ENCODE results near the gene CMPK2.

CMPK2 gene

GRCh38 chr2:6846540-6846939 is 19.2 kb downstream of the CMPK2 start:
- Mint-ChIP-seq H3K9me3 (peaks cover 53% of the 10 kb centered on the region), H3K27me3 (no peaks in the 10 kb centered on the region), H3K27ac (no peak overlapping the region), H3K4me3 (no peak overlapping the region), H3K36me3 (peaks cover 80% of the 10 kb centered on the region), H3K4me1 (peaks cover 13% of the 10 kb centered on the region)
- CTCF ChIA-PET = interaction anchor here (2.1 kb wide), 1 partner anchor 11 kb away, joined by 5 read pairs; no protein-coding TSS in a partner anchor
- DNase-seq = no peak

- peaks cover 57% of the 10 kb centered on the region for H3K9me3 Mint-ChIP-seq
- peaks cover 77% of the 10 kb centered on the region for H3K36me3 Mint-ChIP-seq
- CTCF ChIA-PET = interaction anchor here (1.0 to 2.1 kb wide), 3 partner anchors 11 to 21 kb away, joined by 3 to 5 read pairs (median 3); no protein-coding TSS in a partner anchor
- H3K27ac Mint-ChIP-seq = no peak overlapping the region
- peaks cover 13% of the 10 kb centered on the region for H3K4me1 Mint-ChIP-seq
- H3K27me3 Mint-ChIP-seq = no peaks in the 10 kb centered on the region
- H3K4me3 Mint-ChIP-seq = no peak overlapping the region
- no peak for DNase-seq
Measured at GRCh38 chr2:6845903-6846302, 19.8 kb downstream of the CMPK2 start.

- CTCF ChIA-PET = interaction anchor here (1.0 to 2.1 kb wide), 3 partner anchors 10 to 21 kb away, joined by 3 to 5 read pairs (median 3); no protein-coding TSS in a partner anchor
- Mint-ChIP-seq H3K36me3 (peaks cover 71% of the 10 kb centered on the region), H3K27ac (no peak overlapping the region), H3K27me3 (no peaks in the 10 kb centered on the region), H3K9me3 (peaks cover 57% of the 10 kb centered on the region), H3K4me3 (no peak overlapping the region), H3K4me1 (peaks cover 13% of the 10 kb centered on the region)
- DNase-seq = peak; percentile 23
Measured at GRCh38 chr2:6845312-6845711, 20.4 kb downstream of the CMPK2 start.

GRCh38 chr2:6841537-6842287 is 24.0 kb downstream of the CMPK2 start:
- Mint-ChIP-seq H3K36me3 (peaks cover 54% of the 10 kb centered on the region), H3K9me3 (peaks cover 47% of the 10 kb centered on the region), H3K4me3 (no peak overlapping the region), H3K4me1 (no peaks in the 10 kb centered on the region), H3K27me3 (no peaks in the 10 kb centered on the region), H3K27ac (no peak overlapping the region)
- DNase-seq = no peak
- CTCF ChIA-PET = interaction anchor here (0.7 kb wide), 1 partner anchor 75 kb away, joined by 3 read pairs; the partner anchor contains the start of gene RNF144A

DNA sequence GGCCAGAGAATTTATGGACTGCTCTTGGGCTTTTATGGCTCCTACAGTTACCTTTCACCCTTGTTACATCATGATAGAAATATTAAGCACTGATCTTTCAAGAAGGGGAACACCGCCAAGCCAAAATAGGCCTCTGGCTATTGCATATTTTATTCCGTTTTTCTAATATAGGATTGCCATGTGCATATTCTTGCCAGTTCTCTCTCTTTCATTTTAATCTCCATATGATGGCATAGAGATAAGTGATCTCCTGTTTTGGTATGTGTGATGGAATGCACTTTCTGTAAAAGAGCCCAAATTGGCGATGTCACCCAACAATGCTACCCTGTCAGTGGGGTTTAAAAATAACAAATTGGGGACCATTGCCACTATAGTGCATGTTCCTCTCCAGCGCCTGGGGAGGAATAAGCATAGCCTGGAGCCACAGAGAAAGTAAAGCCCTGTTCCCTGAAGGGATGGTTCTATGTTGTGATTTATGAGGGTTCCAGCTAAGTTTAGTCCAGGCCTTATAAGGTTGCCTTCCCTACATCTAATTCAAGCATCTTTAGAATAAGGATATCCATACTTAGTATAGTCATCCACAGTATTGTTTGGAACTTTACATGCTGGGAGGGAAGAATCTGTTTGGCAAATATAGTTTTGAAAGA is 26.9 kb downstream of the CMPK2 start:
- Mint-ChIP-seq H3K27ac (no peak overlapping the region), H3K4me1 (peaks cover 6% of the 10 kb centered on the region), H3K36me3 (peaks cover 37% of the 10 kb centered on the region), H3K27me3 (no peaks in the 10 kb centered on the region), H3K4me3 (no peak overlapping the region), H3K9me3 (peaks cover 28% of the 10 kb centered on the region)
- DNase-seq = no peak
- CTCF ChIA-PET = no interaction called here

DNA sequence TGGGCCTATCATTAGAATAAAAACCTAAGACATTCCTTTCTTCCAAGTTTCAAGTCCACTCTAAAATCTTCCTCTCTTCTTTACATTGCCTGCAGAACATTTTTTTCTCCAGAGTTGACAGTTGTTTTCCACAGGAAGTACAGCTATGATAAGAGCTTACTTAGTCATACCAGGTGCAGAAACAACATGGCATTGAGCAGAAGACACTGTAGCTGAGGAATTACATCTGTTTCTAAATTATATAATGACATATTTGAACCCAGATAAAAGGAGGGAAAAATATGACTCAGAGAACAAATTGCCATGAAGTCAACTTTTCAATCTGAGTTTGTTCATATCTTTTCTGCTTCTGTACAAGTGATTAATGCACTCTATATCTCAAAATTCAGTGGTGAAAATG is 30.2 kb downstream of the CMPK2 start:
- H3K4me3 Mint-ChIP-seq = no peak overlapping the region
- H3K27ac Mint-ChIP-seq = no peak overlapping the region
- H3K27me3 Mint-ChIP-seq = peaks cover 10% of the 10 kb centered on the region
- CTCF ChIA-PET = interaction anchor here (0.6 to 1.4 kb wide), 5 partner anchors 10 to 44 kb away, joined by 3 to 5 read pairs (median 3); no protein-coding TSS in a partner anchor
- peaks cover 32% of the 10 kb centered on the region for H3K9me3 Mint-ChIP-seq
- peaks cover 17% of the 10 kb centered on the region for H3K4me1 Mint-ChIP-seq
- H3K36me3 Mint-ChIP-seq = peaks cover 42% of the 10 kb centered on the region
- no peak for DNase-seq

GRCh38 chr2:6834163-6834562 is 31.5 kb downstream of the CMPK2 start:
- peaks cover 33% of the 10 kb centered on the region for H3K9me3 Mint-ChIP-seq
- H3K4me3 Mint-ChIP-seq = no peak overlapping the region
- no peak overlapping the region for H3K27ac Mint-ChIP-seq
- CTCF ChIA-PET = no interaction called here
- H3K36me3 Mint-ChIP-seq = peaks cover 35% of the 10 kb centered on the region
- no peak for DNase-seq
- H3K4me1 Mint-ChIP-seq = peaks cover 17% of the 10 kb centered on the region
- H3K27me3 Mint-ChIP-seq = peaks cover 14% of the 10 kb centered on the region

DNA sequence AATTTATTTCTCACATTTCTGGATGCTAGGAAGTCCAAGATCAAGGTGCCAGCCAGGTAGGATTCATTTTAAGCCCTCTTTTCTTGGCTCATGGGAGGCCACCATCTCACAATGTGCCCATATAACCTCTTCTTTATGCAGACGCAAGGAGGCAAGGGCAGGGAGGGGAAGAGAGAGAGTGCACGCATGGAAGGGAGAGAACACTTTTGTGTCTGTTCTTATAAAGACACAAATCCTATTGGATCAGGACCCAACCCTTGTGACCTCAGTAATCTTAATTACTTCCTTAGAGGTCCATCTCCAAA is 32.5 kb downstream of the CMPK2 start:
- Mint-ChIP-seq H3K36me3 (peaks cover 34% of the 10 kb centered on the region), H3K27ac (peak overlapping the region; percentile 85), H3K27me3 (peaks cover 14% of the 10 kb centered on the region), H3K4me1 (peaks cover 17% of the 10 kb centered on the region), H3K9me3 (peaks cover 33% of the 10 kb centered on the region), H3K4me3 (peak overlapping the region; percentile 41)
- CTCF ChIA-PET = no interaction called here
- peak; percentile 23 for DNase-seq

- peaks cover 21% of the 10 kb centered on the region for H3K4me1 Mint-ChIP-seq
- DNase-seq = no peak
- H3K27ac Mint-ChIP-seq = peak overlapping the region; percentile 85
- CTCF ChIA-PET = no interaction called here
- H3K9me3 Mint-ChIP-seq = peaks cover 33% of the 10 kb centered on the region
- peak overlapping the region; percentile 41 for H3K4me3 Mint-ChIP-seq
- H3K36me3 Mint-ChIP-seq = peaks cover 31% of the 10 kb centered on the region
- H3K27me3 Mint-ChIP-seq = peaks cover 14% of the 10 kb centered on the region
Measured at GRCh38 chr2:6832596-6833299, 33.0 kb downstream of the CMPK2 start.

DNA sequence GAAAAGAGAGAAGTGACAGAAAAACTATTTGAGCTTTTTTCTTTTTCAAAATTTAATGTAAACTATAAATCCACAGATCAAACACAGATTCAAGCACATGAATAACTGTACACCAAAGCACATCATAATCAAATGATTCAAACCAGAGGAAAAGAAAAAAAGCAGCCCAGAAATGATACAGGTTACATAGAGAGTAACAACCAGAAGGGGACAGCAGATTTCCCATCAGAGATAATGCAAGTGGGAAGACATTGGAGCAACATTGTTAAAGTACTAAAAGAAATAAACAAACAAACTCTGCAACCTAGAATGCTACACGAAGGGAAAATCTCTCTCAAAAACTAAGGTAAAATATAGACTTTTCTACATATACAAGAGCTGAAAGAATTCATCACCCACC is 34.5 kb downstream of the CMPK2 start:
- Mint-ChIP-seq H3K27me3 (peaks cover 14% of the 10 kb centered on the region), H3K4me1 (peaks cover 27% of the 10 kb centered on the region), H3K4me3 (no peak overlapping the region), H3K36me3 (peaks cover 31% of the 10 kb centered on the region), H3K27ac (no peak overlapping the region), H3K9me3 (peaks cover 33% of the 10 kb centered on the region)
- no peak for DNase-seq
- CTCF ChIA-PET = no interaction called here

DNA sequence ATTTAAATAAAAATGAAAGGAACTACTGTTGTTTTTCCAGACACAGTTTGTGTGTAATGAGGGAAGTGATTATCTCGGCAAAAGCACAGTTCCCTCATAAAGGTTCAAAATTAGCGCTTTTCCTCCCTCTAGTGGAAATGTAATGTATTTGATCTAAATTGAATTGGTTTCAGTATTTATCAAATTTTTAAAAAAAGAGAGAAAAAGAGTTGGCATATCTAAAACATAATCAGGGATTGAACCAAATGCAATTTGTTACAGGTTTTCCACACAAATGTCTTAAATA is 37.5 kb downstream of the CMPK2 start:
- H3K9me3 Mint-ChIP-seq = peaks cover 21% of the 10 kb centered on the region
- no peak overlapping the region for H3K4me3 Mint-ChIP-seq
- DNase-seq = no peak
- peaks cover 20% of the 10 kb centered on the region for H3K36me3 Mint-ChIP-seq
- H3K27me3 Mint-ChIP-seq = peaks cover 14% of the 10 kb centered on the region
- no peak overlapping the region for H3K27ac Mint-ChIP-seq
- CTCF ChIA-PET = interaction anchor here (2.2 kb wide), 1 partner anchor 216 kb away, joined by 12 read pairs; no protein-coding TSS in a partner anchor
- peaks cover 21% of the 10 kb centered on the region for H3K4me1 Mint-ChIP-seq

DNA sequence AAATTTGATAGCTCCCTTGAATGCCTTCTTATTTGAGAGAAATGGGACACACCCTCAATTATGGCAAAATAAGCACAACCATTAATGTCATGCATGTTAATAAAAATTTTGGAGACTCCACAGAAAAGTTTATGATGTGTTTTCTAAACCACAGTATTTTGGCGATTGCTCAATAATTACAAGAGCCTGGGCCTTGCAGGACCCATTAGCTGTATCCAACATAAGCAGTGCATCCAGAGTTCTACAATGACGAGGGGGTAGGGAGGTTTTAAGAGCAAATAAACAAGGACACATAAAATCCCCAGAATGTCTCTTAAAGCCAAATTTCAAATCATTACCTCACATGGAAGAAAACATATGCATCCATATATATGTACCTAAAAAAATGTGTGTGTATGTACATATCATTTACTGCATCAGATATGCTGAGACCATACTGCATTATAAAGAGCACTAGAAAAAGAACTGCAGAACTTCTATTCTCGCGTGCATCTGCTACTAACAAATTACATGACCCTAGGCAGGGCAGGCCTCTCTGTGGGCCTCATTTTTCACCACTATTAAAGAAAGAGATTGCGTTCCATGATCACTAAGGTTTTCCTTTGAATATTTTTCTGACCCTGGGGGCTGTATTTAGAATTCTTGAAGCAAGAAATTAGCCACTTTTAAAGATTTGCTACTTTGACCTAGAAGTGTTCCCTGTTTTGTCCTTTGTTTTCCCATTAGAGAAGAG is 38.0 kb downstream of the CMPK2 start:
- Mint-ChIP-seq H3K36me3 (peaks cover 14% of the 10 kb centered on the region), H3K4me1 (peaks cover 16% of the 10 kb centered on the region), H3K27me3 (peaks cover 9% of the 10 kb centered on the region), H3K27ac (no peak overlapping the region), H3K4me3 (no peak overlapping the region), H3K9me3 (peaks cover 16% of the 10 kb centered on the region)
- CTCF ChIA-PET = interaction anchor here (0.9 to 2.2 kb wide), 5 partner anchors 8 to 216 kb away, joined by 3 to 12 read pairs (median 4); partner anchors contain the start of genes CMPK2 and RNF144A
- no peak for DNase-seq

DNA sequence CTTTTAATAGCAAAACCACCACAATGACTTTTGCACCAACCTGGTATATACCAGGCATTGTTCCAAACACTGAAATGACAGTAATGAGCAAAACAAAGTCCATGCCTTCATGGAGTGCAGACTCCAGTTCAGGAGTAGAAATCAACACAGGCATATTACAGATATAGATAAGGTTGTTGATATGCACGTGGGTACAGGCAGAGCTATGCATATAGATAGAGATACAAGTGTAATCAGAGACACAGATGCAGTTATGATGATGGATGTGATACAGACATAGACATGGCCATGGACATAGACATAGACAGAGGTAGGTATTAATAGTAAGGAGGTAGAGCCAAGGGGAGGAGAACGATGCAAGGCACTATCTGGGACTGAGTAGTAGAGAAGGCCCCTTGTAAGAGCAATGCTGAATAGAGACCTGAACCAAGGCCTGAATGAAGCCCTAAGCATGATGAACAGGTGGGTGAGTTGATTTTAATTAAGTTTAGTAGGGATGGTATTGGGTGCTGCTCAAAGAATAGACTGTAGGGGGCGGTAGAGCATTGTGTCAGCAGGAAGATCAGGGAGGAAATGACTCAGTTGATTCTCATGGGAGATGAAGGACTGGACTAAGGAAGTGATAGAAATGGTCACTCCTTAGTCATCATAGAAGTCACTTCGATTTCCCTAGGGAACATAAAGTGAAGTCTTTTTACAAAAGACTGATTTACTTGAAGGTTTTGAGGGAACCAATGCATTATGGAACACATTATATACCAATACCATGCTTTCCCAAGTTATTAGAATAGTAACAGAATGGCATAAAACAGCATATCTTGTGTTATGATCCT is 39.4 kb downstream of the CMPK2 start:
- peak; percentile 73 for DNase-seq
- Mint-ChIP-seq H3K4me3 (no peak overlapping the region), H3K27me3 (peaks cover 9% of the 10 kb centered on the region), H3K4me1 (peaks cover 12% of the 10 kb centered on the region), H3K27ac (no peak overlapping the region), H3K36me3 (peaks cover 11% of the 10 kb centered on the region), H3K9me3 (peaks cover 13% of the 10 kb centered on the region)
- CTCF ChIA-PET = interaction anchor here (0.7 to 2.9 kb wide), 14 partner anchors 9 to 380 kb away, joined by 3 to 25 read pairs (median 4); partner anchors contain the start of genes CMPK2 and RSAD2
